Measurements from ENCODE around the gene SRP54. TPM values are rescaled to one million over a fixed set of nuclear protein-coding genes. Genes with fewer than 3 reads are reported as not detected.

SRP54 gene
- total and polyA plus RNA-seq, 2 of the 8 experiments (the other 6 are each of a cell fraction or from before 2014, with no cell fraction given) = 19.7 to 60.0 TPM

- no peak overlapping the region for H3K4me2 ChIP-seq (ENCODE audit: insufficient read depth in 1 of 2, low read depth in 2 of 2, low read length in 2 of 2)
- no peak overlapping the region for H2BK20ac ChIP-seq (ENCODE audit: low read length)
- no peaks in the 10 kb centered on the region for H3K27me3 ChIP-seq (replicated peaks in 1 of 4; ENCODE audit: control insufficient read depth in 3 of 4, extremely low read depth in 1 of 4, insufficient read depth in 3 of 4, low read length in 3 of 4)
- H2BK5ac ChIP-seq (ENCODE audit: low read depth, low read length) = no peak overlapping the region
- no peak overlapping the region for H3K23ac ChIP-seq (ENCODE audit: insufficient read length)
- H3K27ac ChIP-seq (ENCODE audit: low read depth, low read length) = no peak overlapping the region
- DNase-seq (ENCODE audit: low read depth in 1 of 2, low spot score in 2 of 2) (no peak), FAIRE-seq (no peak)
- H3K9ac ChIP-seq (replicated peaks in 1 of 4; ENCODE audit: extremely low read depth in 1 of 4, low read depth in 3 of 4, low read length in 3 of 4) = no peak overlapping the region
- H3K9me3 ChIP-seq (ENCODE audit: insufficient read depth in 2 of 2, low read depth in 1 of 2, low read length in 1 of 2) = no peaks in the 10 kb centered on the region
- no peak overlapping the region for H3K18ac ChIP-seq (ENCODE audit: extremely low read depth, low read length)
- no peak overlapping the region for H2BK120ac ChIP-seq (replicated peaks; ENCODE audit: low read depth, low read length)
- no peak overlapping the region for H2AFZ ChIP-seq (ENCODE audit: low read length)
- H3K36me3 ChIP-seq (ENCODE audit: control insufficient read depth in 2 of 4, insufficient read depth in 4 of 4, low read length in 3 of 4) = peaks cover 0 to 7% (median 3%) of the 10 kb centered on the region in 4 experiments; a peak in 4 of 8 replicates
- no peak overlapping the region for H2BK12ac ChIP-seq (ENCODE audit: low read depth, low read length)
- no peak overlapping the region for H3K4ac ChIP-seq (replicated peaks; ENCODE audit: insufficient read length, low read depth, low read length)
- H3K4me1 ChIP-seq (replicated peaks in 1 of 4; ENCODE audit: control insufficient read depth in 3 of 4, insufficient read depth in 4 of 4, low read length in 3 of 4) = no peaks in the 10 kb centered on the region
- H3K4me3 ChIP-seq (ENCODE audit: extremely low read depth in 1 of 4, insufficient read depth in 2 of 4, low read depth in 3 of 4, low read length in 4 of 4) = no peak overlapping the region
- no peaks in the 10 kb centered on the region for H3K79me1 ChIP-seq (ENCODE audit: low read depth, low read length)
- ChIA-PET POLR2A (ENCODE audit: partially characterized antibody) (no interaction called here), CTCF (ENCODE audit: partially characterized antibody) (interaction anchor here (2.2 kb wide), 1 partner anchor 10 kb away, joined by 7 read pairs; no protein-coding TSS in a partner anchor)
- H4K5ac ChIP-seq (ENCODE audit: insufficient read length, low read depth, low read length) = no peak overlapping the region
- H3K23me2 ChIP-seq (ENCODE audit: low read depth, low read length) = no peaks in the 10 kb centered on the region
- no peak overlapping the region for H2BK15ac ChIP-seq (ENCODE audit: low read length)
- H2AK5ac ChIP-seq (ENCODE audit: low read depth, low read length) = no peak overlapping the region
- peaks cover 0 to 2% of the 10 kb centered on the region in 2 experiments for H4K20me1 ChIP-seq (replicated peaks in 1 of 2; ENCODE audit: control insufficient read depth in 1 of 2, insufficient read depth in 2 of 2, low read length in 2 of 2)
- no peak overlapping the region for H4K91ac ChIP-seq (replicated peaks; ENCODE audit: insufficient read length, low read length)
- no peak overlapping the region for H3K14ac ChIP-seq (ENCODE audit: insufficient read length)
- WGBS, 2 experiments (ENCODE audit: extremely low coverage in 1 of 2, insufficient coverage in 1 of 2, insufficient read length in 1 of 2, insufficient replicate concordance in 2 of 2, low coverage in 1 of 2, low lambda C conversion rate in 2 of 2, missing lambda C conversion rate in 1 of 2) = 100% methylated on average over 1 of the region's 1 CpG; no CpG with 5 or more reads in 1 of the 2 experiments
- peaks cover 0 to 10% of the 10 kb centered on the region in 2 experiments; a peak in 1 of 4 replicates for H3K79me2 ChIP-seq (ENCODE audit: control insufficient read depth in 1 of 2, insufficient read depth in 2 of 2, low read length in 2 of 2)
- H4K8ac ChIP-seq (ENCODE audit: extremely low read depth, insufficient read depth, low read length) = no peak overlapping the region
- H3K56ac ChIP-seq (replicated peaks; ENCODE audit: insufficient read length, low read depth, low read length) = no peak overlapping the region
- TF ChIP-seq EGR1 (IDR thresholded peaks at IDR 0.05; ENCODE audit: borderline replicate concordance, low read depth, low read length) = no peak
- TF ChIP-seq TAF1 (IDR thresholded peaks at IDR 0.05; ENCODE audit: low read depth, low read length) = no peak
- TF ChIP-seq HDAC6 (IDR thresholded peaks at IDR 0.05; ENCODE audit: low read depth, low read length) = no peak
- TF ChIP-seq EP300 (IDR thresholded peaks at IDR 0.05; ENCODE audit: borderline replicate concordance in 1 of 2, low read depth in 2 of 2, low read length in 2 of 2) = no peak
- TF ChIP-seq HDAC2 (IDR thresholded peaks at IDR 0.05; ENCODE audit: borderline replicate concordance in 1 of 2, low read depth in 2 of 2, low read length in 2 of 2) = no peak
- no peak for TF ChIP-seq GABPA (IDR thresholded peaks at IDR 0.05; ENCODE audit: borderline replicate concordance, insufficient read depth, low read length)
These were observed 12.1 kb upstream of the SRP54 start for GRCh38 chr14:34970665-34971064.

Data from H1 (cell line).